PC-3 (cell line): ENCODE results near the gene CSMD2.
A peak's percentile ranks its signal among the peaks of the same experiment; 100 is the strongest.

ENCODE experiments used
- CTCF ChIP-seq: fragments of 300-600 bp; sonication (generic); conservative IDR thresholded peaks from 2 replicates; pipeline ENCODE4 v1.5.1; 2017; ENCODE audit warnings: antibody characterized with exemption, low read depth, mild to moderate bottlenecking, low read length
- EZH2 ChIP-seq: fragments of 300-600 bp; sonication (generic); IDR thresholded peaks from one replicate; pipeline ENCODE4 v1.6.1; 2017; ENCODE audit warnings: antibody characterized with exemption, mild to moderate bottlenecking, low read length; ENCODE audit not compliant: unreplicated experiment
- EZH2phosphoT487 ChIP-seq: fragments of 300-600 bp; sonication (generic); IDR thresholded peaks from 2 replicates; pipeline ENCODE4 v1.6.1; 2018; ENCODE audit warnings: mild to moderate bottlenecking, antibody characterized with exemption, low read length, borderline replicate concordance

- TF ChIP-seq CTCF: peak; percentile 50
- TF ChIP-seq EZH2: no peak
- no peak; the same call in 1 of the 2 replicates for TF ChIP-seq EZH2phosphoT487
These were observed 1.9 kb downstream of the CSMD2 start for GRCh38 chr1:34162852-34163766.
